Kidney capillary endothelial cell (primary cell): ENCODE data around the gene TMEM213.

ENCODE experiments used
- DNase-seq: peaks from one replicate; pipeline ENCODE4 v3.0.0-alpha.2; 2018; ENCODE audit warnings: low spot score

TMEM213 gene

GRCh38 chr7:138797715-138798320 lies at the start of gene TMEM213, which contains the start of gene ATP6V0A4:
Gene TMEM213, plus strand, starts transcription at chr7:138797994. Its CDS starts 111 bp downstream, at chr7:138798105.
Gene ATP6V0A4, minus strand, starts transcription at chr7:138798196. Its CDS starts 26,949 bp downstream, at chr7:138771247.
- no peak for DNase-seq

GRCh38 chr7:138748666-138749065 lies 49.1 kb upstream of the TMEM213 start:
- no peak for DNase-seq

GRCh38 chr7:138749960-138750359 lies 47.8 kb upstream of the TMEM213 start:
- DNase-seq = no peak

GRCh38 chr7:138750473-138750872 lies 47.3 kb upstream of the TMEM213 start:
- DNase-seq = no peak

- DNase-seq = no peak
These were observed 46.8 kb upstream of the TMEM213 start for GRCh38 chr7:138750901-138751464.

GRCh38 chr7:138752518-138753149 lies 45.2 kb upstream of the TMEM213 start:
- peak; percentile 66 for DNase-seq

- DNase-seq = no peak
These were observed 44.7 kb upstream of the TMEM213 start for GRCh38 chr7:138753150-138753518.

- DNase-seq = no peak
These were observed 44.2 kb upstream of the TMEM213 start for GRCh38 chr7:138753610-138754009.

GRCh38 chr7:138755331-138755747 lies 42.5 kb upstream of the TMEM213 start:
- no peak for DNase-seq

GRCh38 chr7:138755842-138756590 lies 41.8 kb upstream of the TMEM213 start:
- no peak for DNase-seq

GRCh38 chr7:138756591-138757242 lies 41.1 kb upstream of the TMEM213 start:
- DNase-seq = no peak

GRCh38 chr7:138768241-138768640 lies 29.6 kb upstream of the TMEM213 start:
- DNase-seq = no peak

- DNase-seq = no peak
These were observed 26.9 kb upstream of the TMEM213 start for GRCh38 chr7:138770904-138771303.

- DNase-seq = no peak
These were observed 24.6 kb upstream of the TMEM213 start for GRCh38 chr7:138773176-138773575.

GRCh38 chr7:138773817-138774216 lies 24.0 kb upstream of the TMEM213 start:
- no peak for DNase-seq

- no peak for DNase-seq
These were observed 21.5 kb upstream of the TMEM213 start for GRCh38 chr7:138776166-138776833.

GRCh38 chr7:138781004-138781403 lies 16.8 kb upstream of the TMEM213 start:
- DNase-seq = no peak

- DNase-seq = no peak
These were observed 13.1 kb upstream of the TMEM213 start for GRCh38 chr7:138784692-138785091.

GRCh38 chr7:138785587-138786437 lies 12.0 kb upstream of the TMEM213 start:
- DNase-seq = no peak

- no peak for DNase-seq
These were observed 1.7 kb upstream of the TMEM213 start for GRCh38 chr7:138796038-138796615.
